Measurements from ENCODE around the gene CLDN34.

GRCh38 chrX:9966775-9967408, at the start of gene CLDN34:
- TF ChIP-seq SUZ12 (IDR thresholded peaks at IDR 0.05), result no peak
- no peak for TF ChIP-seq FOXA1 (IDR thresholded peaks at IDR 0.05)
- no peak for TF ChIP-seq NFRKB (IDR thresholded peaks at IDR 0.05)
- no peak for TF ChIP-seq PKNOX1 (IDR thresholded peaks at IDR 0.05)
- TF ChIP-seq FOXM1 (IDR thresholded peaks at IDR 0.05; ENCODE audit: borderline replicate concordance), result no peak
